Measurements from ENCODE around the gene TRIM32. TPM values are rescaled to one million over a fixed set of nuclear protein-coding genes. Genes with fewer than 3 reads are reported as not detected.

The TRIM32 gene
- polyA plus RNA-seq, 1 donor from 2014 or later = 10.1 TPM

DNA sequence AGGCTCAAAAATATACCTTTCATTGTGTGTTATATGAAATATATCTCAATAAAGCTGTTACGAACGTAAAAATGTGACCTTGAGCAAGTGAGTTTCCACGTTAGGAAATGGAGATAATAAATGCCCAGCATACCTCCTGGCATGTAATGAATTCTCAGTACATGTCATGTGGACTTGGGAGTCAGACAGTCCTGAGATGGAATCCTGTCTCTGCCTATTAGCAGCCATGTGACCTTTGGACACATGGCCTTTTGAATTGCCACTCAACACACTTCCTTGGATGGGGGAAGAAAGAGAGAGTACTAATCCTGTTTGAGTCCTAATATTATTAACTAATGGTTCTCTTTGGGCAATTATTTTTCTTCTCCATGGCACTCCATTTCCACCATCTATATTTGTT, 25.7 kb downstream of the TRIM32 start:
- Mint-ChIP-seq H3K27ac (no peak overlapping the region), H3K9me3 (no peaks in the 10 kb centered on the region), H3K36me3 (no peaks in the 10 kb centered on the region), H3K27me3 (no peaks in the 10 kb centered on the region), H3K4me3 (no peak overlapping the region), H3K4me1 (no peaks in the 10 kb centered on the region)

DNA sequence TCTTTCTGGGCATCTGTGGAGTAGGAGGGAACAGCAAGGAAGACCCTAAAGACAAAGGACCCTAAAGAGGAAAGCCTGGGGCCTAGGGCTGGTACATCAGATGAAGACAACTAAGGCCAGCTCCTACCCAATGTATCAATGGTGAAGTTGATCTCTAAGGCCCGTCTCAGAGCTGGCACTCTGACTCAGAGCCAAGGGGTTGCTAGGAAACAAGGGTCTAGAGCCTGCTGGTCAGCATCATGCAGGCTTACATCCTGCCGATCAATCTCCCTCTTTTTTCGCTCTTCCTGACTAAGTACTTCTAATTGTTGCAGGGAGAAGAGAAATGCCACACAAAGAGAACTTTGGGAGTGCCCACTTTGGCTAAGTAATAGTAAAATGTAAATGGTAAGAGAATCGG, 26.2 kb downstream of the TRIM32 start:
- Mint-ChIP-seq H3K27me3 (peaks cover 2% of the 10 kb centered on the region), H3K27ac (no peak overlapping the region), H3K36me3 (no peaks in the 10 kb centered on the region), H3K9me3 (no peaks in the 10 kb centered on the region), H3K4me1 (no peaks in the 10 kb centered on the region), H3K4me3 (no peak overlapping the region)

DNA sequence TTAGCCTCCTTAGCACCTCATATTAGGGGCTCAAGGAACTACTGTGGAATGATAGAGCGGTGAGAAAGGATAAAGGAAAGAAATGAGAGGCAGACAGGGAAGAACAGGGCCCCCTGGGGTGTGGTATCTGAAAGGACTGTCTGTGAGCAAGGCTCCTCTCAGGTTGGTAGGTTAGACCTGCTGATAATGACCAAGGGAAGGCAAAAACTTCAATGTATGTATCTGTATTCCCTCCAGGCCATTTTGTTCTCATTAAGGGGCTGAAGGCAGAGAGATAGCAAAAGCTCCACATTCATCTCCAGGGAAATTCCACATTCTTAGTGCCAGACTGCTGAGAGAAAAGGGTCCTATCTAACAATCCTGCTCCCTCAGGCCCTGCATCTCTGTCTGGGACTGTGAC, 28.6 kb downstream of the TRIM32 start:
- Mint-ChIP-seq H3K9me3 (no peaks in the 10 kb centered on the region), H3K36me3 (peaks cover under 1% of the 10 kb centered on the region), H3K27me3 (peaks cover 2% of the 10 kb centered on the region), H3K4me1 (no peaks in the 10 kb centered on the region), H3K4me3 (no peak overlapping the region), H3K27ac (no peak overlapping the region)

DNA sequence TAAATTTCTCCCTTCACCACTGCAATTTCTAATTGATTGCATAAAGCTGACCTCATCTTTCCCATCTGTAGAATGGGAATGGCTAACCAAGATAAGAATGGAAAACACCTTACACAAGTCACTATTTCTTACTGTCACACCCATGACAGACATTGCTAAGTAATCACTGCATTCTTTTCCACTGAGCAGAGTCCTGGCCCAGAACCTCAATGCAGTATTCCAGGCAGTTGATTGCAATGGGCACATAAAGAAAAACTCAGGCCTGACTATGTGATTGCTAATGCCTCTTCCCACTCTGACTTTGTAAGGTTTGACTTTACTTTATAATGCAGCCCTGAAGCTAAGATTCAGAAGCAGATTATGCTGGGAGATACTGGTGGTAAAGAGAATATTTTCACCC, 29.3 kb downstream of the TRIM32 start:
- Mint-ChIP-seq H3K36me3 (peaks cover 1% of the 10 kb centered on the region), H3K4me3 (no peak overlapping the region), H3K27ac (no peak overlapping the region), H3K27me3 (peaks cover 2% of the 10 kb centered on the region), H3K4me1 (no peaks in the 10 kb centered on the region), H3K9me3 (no peaks in the 10 kb centered on the region)

DNA sequence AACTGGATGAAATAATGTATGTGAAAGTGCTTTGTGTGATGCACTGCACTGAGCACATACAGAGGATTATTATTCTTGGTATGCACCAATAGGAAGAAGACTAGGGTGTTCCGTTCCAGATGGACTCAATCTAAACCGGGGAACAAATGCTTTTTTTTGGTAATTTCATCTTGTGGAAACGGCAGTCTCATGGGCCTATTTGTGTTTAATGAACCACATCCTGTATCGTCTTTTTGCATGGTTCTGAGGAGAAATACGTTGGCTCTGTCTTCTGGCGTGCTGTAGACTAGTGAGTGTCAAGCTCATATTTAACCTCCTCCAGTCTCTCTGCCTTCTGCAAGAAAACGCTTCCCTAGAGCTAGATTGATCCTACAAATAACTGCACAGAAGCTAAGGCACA, 30.0 kb downstream of the TRIM32 start:
- H3K36me3 Mint-ChIP-seq = peaks cover 1% of the 10 kb centered on the region
- H3K9me3 Mint-ChIP-seq = no peaks in the 10 kb centered on the region
- no peak overlapping the region for H3K27ac Mint-ChIP-seq
- H3K4me3 Mint-ChIP-seq = no peak overlapping the region
- no peaks in the 10 kb centered on the region for H3K4me1 Mint-ChIP-seq
- H3K27me3 Mint-ChIP-seq = peaks cover 2% of the 10 kb centered on the region

DNA sequence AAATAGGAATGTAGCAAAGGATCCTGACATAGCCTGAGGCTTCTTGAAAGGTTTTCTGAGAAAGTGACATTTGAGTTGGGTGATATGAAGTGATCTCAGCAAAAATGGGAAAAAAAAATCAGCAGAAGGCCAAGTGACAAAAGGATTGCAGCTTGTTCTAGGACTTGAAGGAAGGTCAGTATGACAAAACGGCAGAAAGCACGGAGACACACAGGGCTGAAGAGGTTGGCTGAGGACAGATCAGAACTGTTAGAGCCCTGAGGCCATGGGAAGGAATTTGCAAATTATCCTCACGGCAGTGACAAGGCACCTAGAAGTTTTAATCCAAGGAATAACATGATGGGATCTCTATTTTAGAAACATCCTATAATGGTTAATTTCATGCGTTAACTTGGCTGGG, 31.0 kb downstream of the TRIM32 start:
- no peaks in the 10 kb centered on the region for H3K4me1 Mint-ChIP-seq
- H3K9me3 Mint-ChIP-seq = no peaks in the 10 kb centered on the region
- no peak overlapping the region for H3K27ac Mint-ChIP-seq
- peaks cover 2% of the 10 kb centered on the region for H3K27me3 Mint-ChIP-seq
- no peak overlapping the region for H3K4me3 Mint-ChIP-seq
- H3K36me3 Mint-ChIP-seq = peaks cover 1% of the 10 kb centered on the region

DNA sequence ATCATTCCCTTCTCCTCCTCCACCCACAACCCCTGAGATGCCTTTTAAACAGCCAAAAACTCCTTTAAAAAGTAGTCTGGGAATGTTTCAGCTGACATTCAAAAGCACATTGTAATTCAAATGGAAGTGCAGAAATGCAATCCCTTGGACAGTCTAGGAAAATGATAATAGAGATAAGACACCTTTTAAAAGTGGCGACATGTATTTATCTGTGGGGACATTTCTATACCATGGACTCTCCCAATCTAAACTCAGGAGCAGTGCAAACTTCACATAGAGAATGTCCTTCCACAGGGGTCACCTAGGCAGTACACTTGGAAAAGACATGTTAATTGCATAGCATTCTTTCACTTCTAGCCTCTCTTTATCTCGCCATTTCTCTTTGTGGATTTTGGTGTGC, 33.0 kb downstream of the TRIM32 start:
- no peak overlapping the region for H3K4me3 Mint-ChIP-seq
- H3K36me3 Mint-ChIP-seq = peaks cover 1% of the 10 kb centered on the region
- no peaks in the 10 kb centered on the region for H3K9me3 Mint-ChIP-seq
- H3K4me1 Mint-ChIP-seq = no peaks in the 10 kb centered on the region
- H3K27ac Mint-ChIP-seq = no peak overlapping the region
- peaks cover 4% of the 10 kb centered on the region for H3K27me3 Mint-ChIP-seq

DNA sequence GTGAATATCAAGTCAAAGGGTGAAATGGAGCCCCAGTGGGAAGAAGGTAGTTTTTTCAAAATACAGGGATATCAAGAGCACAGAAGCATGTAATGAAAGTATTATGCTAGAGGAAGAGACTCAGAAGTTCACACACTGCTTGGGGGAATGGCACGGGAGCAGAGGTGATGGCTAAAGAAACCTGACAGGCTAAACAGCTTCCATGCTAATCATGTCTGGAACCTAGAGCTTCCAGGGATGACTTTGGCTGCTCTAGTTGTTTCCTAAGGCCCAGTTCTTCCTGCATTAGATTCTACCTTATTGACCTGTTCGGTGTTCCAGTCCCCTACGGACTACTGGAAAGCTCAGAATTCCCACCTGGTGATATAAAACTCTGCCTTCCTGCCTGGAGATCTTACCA, 34.3 kb downstream of the TRIM32 start:
- Mint-ChIP-seq H3K27me3 (peaks cover 4% of the 10 kb centered on the region), H3K27ac (no peak overlapping the region), H3K36me3 (peaks cover 1% of the 10 kb centered on the region), H3K4me3 (no peak overlapping the region), H3K4me1 (no peaks in the 10 kb centered on the region), H3K9me3 (no peaks in the 10 kb centered on the region)

DNA sequence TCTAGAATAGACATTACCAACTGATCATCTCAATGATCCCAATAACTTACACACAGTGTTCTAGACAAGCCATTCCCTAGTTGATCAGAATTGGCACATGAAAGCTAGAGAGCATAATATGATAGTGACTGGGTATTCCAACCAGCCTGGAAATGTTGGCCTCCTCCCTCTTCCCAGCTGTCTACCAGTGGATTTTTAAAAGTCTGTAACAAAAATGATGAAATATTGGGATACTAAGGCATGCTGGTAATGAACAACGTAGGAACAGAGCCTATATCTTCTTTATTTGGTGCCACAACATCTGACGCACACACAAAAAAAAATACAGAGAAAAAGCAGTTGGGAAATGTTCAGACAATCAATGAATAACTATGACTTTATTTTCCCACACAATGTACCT, 34.8 kb downstream of the TRIM32 start:
- H3K4me1 Mint-ChIP-seq = no peaks in the 10 kb centered on the region
- H3K36me3 Mint-ChIP-seq = peaks cover 1% of the 10 kb centered on the region

DNA sequence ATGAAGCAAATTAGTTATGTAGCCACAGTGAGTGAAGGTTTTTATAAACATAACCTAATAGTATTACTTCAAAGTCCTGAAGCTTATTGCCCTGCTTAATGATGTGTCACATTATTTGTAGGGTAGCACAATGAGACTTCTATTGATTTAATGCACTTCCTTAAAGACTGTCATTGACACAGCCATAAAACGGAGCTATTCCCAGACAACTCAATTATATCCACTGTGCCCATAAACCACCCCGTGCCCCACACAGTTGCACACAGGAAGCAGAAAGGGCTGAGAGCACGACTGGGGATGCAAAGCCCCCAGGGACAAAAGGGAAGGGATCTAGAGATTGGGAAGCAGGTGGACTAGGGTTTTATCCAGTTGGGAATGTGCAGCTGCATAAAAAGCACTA, 37.0 kb downstream of the TRIM32 start:
- Mint-ChIP-seq H3K9me3 (no peaks in the 10 kb centered on the region), H3K27me3 (peaks cover 4% of the 10 kb centered on the region), H3K27ac (no peak overlapping the region), H3K36me3 (peaks cover 1% of the 10 kb centered on the region), H3K4me1 (no peaks in the 10 kb centered on the region), H3K4me3 (no peak overlapping the region)

More for the DNA sequence above, 34.8 kb downstream of the TRIM32 start:
- H3K9me3 Mint-ChIP-seq = no peaks in the 10 kb centered on the region
- peaks cover 4% of the 10 kb centered on the region for H3K27me3 Mint-ChIP-seq
- no peak overlapping the region for H3K27ac Mint-ChIP-seq
- H3K4me3 Mint-ChIP-seq = no peak overlapping the region

DNA sequence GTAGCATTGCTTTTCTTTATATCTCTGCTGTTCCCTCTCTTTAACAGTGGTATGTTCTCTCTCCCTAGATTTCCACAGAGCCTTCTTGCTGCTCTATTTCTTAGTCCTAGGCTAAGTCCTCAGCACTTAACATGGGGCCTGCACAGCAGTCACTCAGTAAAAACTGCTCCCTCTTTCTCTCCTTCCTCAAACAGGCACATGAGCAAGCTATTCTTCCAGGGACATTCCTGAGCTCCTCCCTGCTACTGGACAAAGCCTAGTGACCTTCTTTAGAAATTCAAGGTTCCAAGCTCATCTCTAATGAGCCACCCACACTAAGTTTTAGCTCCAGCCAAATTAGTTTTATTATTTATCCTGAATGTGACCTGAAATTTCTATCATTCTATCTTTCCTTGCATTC, 39.5 kb downstream of the TRIM32 start:
- peaks cover 4% of the 10 kb centered on the region for H3K27me3 Mint-ChIP-seq
- H3K9me3 Mint-ChIP-seq = no peaks in the 10 kb centered on the region
- no peaks in the 10 kb centered on the region for H3K36me3 Mint-ChIP-seq
- H3K27ac Mint-ChIP-seq = no peak overlapping the region
- no peak overlapping the region for H3K4me3 Mint-ChIP-seq
- H3K4me1 Mint-ChIP-seq = no peaks in the 10 kb centered on the region

DNA sequence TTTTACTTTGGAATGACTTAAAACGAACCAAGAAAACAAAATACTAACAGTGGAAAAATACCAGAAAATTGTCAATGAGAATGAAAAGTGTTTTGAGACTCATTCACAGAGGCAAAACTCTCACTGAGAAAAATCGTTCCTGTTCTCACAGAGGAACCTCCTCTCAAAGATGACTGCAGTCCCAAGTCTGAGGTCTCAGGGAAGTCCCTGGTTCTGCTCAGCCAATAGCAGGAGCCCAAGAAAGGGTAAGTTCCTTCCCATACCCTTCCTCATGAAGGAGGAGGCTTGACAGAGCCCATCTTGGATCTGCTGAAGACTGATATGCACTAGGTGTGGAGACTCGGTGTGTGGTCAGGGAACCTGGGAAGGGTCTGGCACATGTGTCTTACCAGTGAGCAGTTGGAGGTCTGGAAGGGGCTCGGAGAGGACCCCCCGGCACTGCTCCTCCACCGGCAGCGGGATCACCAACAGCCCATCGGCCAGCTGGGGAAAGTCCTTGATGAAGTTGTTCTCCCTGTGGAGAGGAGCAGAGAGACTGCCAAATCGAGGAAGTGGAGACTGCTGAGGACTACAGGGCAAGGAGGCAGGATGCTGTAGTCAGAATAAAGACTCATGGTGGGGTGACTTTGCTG, 46.0 kb downstream of the TRIM32 start:
- Mint-ChIP-seq H3K9me3 (no peaks in the 10 kb centered on the region), H3K27ac (no peak overlapping the region), H3K4me1 (peaks cover 0 to 2% (median 2%) of the 10 kb centered on the region in 3 donors), H3K36me3 (no peaks in the 10 kb centered on the region), H3K4me3 (peak overlapping the region in 1 of 4 donors; percentile 51), H3K27me3 (peaks cover 9% of the 10 kb centered on the region)

DNA sequence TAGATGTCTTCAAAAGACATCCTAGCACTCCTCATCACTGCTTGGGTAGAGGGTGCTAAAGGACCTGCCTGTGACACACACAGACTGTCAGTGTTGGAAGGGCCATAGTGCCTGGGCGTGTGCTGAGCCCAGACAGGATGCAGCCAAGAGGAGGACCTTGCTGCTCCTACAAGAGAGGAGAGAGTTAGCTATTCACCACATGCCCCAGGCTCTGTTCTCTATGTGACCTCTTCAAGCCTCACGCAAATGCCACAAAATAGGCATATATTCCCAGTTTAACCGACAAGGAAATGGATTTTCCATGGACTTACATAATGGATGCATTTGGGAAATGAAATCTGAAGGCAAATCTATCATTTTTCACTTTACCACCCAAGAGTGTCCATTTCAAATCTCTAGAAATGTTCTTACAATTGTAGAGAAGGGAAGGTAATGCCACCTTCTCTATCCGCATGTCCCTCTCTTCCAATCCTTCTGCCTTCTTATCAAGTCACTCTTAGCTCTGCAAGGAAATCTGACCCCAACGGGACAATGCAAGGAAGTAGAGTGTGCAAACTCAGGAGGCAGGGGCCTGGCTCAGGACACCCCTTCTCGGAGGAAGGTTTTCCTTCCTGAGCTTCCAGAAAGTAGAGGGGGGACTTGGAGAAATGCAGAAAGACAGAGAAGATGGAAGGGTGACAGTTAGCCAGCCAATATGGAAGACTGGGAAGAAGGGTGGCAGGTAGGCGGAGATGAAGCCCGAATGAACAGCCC, 49.5 kb downstream of the TRIM32 start:
- H3K9me3 Mint-ChIP-seq = no peaks in the 10 kb centered on the region
- peaks cover 9% of the 10 kb centered on the region for H3K27me3 Mint-ChIP-seq
- H3K36me3 Mint-ChIP-seq = no peaks in the 10 kb centered on the region
- peak overlapping the region in 1 of 3 donors; percentile 48 for H3K27ac Mint-ChIP-seq
- no peak overlapping the region for H3K4me3 Mint-ChIP-seq
- peaks cover 0 to 2% (median 2%) of the 10 kb centered on the region in 3 donors for H3K4me1 Mint-ChIP-seq

DNA sequence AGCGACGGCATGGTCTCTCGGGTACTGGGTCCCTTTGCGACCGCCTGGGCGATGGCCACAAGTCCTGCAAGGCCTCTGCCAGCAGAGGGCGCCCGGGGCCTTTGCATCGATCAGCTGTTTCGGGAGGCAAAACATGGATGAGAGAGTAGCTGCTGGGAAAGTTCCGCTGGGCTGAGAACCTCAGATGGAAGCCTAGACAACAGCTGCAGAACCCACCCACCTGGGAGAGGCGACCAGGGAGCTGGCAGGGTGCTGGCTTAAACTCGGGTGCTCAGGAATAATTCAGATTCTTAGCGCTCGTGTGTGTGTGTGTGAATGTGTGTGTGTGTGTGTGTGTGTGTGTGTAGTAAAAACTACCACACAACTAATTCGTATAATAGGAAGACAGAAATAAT, 50.0 kb downstream of the TRIM32 start:
- Mint-ChIP-seq H3K36me3 (no peaks in the 10 kb centered on the region), H3K4me1 (peaks cover 0 to 2% (median 2%) of the 10 kb centered on the region in 3 donors), H3K27me3 (peaks cover 9% of the 10 kb centered on the region), H3K27ac (peak overlapping the region in 1 of 3 donors; percentile 48), H3K9me3 (no peaks in the 10 kb centered on the region), H3K4me3 (no peak overlapping the region)

DNA sequence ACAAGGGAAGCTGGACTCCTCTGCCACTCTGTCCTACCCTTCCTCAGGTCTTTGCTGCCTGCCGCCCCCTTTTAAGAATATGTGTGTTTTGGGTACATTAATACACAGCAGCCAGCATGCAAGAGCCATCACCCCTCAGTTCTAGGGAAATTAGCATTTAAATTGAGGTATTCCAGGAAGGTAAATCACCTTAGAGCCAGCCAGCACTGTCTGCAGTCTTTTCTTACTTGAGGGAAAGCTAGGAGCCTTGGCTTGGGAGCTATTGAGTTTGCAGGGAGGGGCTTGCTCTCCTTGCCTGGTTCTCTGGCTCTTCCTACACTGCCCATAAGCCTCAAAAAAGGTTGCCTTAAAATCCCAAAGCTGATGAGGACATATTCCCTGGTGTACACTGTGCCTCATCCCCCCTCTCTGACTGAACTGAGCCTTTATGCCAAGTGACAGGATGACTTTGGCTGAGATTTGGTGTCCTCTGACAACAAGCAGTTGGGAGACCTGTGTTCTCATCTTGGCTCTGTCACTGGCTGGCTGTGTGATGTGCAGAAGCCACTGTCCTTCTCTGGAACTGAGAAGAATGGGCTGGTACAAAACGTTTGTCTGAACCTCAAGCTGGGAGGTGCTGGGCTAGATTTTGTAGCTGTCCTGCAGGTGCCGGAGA, 54.1 kb downstream of the TRIM32 start:
- Mint-ChIP-seq H3K4me3 (no peak overlapping the region), H3K36me3 (no peaks in the 10 kb centered on the region), H3K27me3 (no peaks in the 10 kb centered on the region), H3K4me1 (peaks cover 0 to 2% (median 2%) of the 10 kb centered on the region in 3 donors), H3K9me3 (peaks cover 0 to 2% (median 0%) of the 10 kb centered on the region in 3 donors), H3K27ac (no peak overlapping the region)

Measured in IgD-negative memory B cell (primary cell).